DOHH2 (cell line): Measurements from ENCODE around the gene KCNG2.

Source experiments
- H3F3A ChIP-seq: fragments of 200-600 bp; sonication (generic), shearing (Covaris generic); 2 replicates; pipeline ENCODE4 v1.6.0; 2016; ENCODE audit warnings: antibody characterized with exemption, mild to moderate bottlenecking; ENCODE audit not compliant: control insufficient read depth, insufficient read depth
- H3K27ac ChIP-seq: fragments of 200-600 bp; sonication (generic); 2 replicates; pipeline ENCODE4 v1.5.1; 2014; ENCODE audit warnings: low read depth, mild to moderate bottlenecking, low read length, moderate library complexity
- H3K27me3 ChIP-seq: fragments of 200-600 bp; sonication (generic); 2 replicates; pipeline ENCODE4 v1.6.1; 2014; ENCODE audit warnings: mild to moderate bottlenecking, low read length, mixed read lengths; ENCODE audit not compliant: control insufficient read depth
- H3K36me3 ChIP-seq: fragments of 200-600 bp; sonication (generic); 2 replicates; pipeline ENCODE4 v1.6.1; 2014; ENCODE audit warnings: mild to moderate bottlenecking, low read length, moderate library complexity, mixed read lengths; ENCODE audit not compliant: control insufficient read depth
- H3K4me1 ChIP-seq: fragments of 200-600 bp; sonication (generic); 2 replicates; pipeline ENCODE4 v1.6.1; 2014; ENCODE audit warnings: mild to moderate bottlenecking, low read length, mixed read lengths; ENCODE audit not compliant: control insufficient read depth
- H3K4me2 ChIP-seq: fragments of 200-600 bp; sonication (generic); 2 replicates; pipeline ENCODE4 v1.6.0; 2014; ENCODE audit warnings: mild to moderate bottlenecking, low read length, moderate library complexity
- H3K4me3 ChIP-seq: fragments of 200-600 bp; sonication (generic); 2 replicates; pipeline ENCODE4 v1.5.1; 2014; ENCODE audit warnings: mild to moderate bottlenecking, low read length, mixed read lengths
- H3K79me2 ChIP-seq: fragments of 200-600 bp; sonication (generic); 2 replicates; pipeline ENCODE4 v1.6.1; 2014; ENCODE audit warnings: mild to moderate bottlenecking, low read length, mixed read lengths; ENCODE audit not compliant: control insufficient read depth
- H3K9me2 ChIP-seq: fragments of 200-600 bp; sonication (generic); replicated peaks from 2 replicates; pipeline ENCODE4 v1.6.1; 2014; ENCODE audit warnings: mild to moderate bottlenecking, low read length, mixed read lengths; ENCODE audit not compliant: control insufficient read depth
- H3K9me3 ChIP-seq: fragments of 200-600 bp; sonication (generic); 2 replicates; pipeline ENCODE4 v1.6.1; 2014; ENCODE audit warnings: antibody characterized with exemption, low read length, mixed read lengths; ENCODE audit not compliant: control insufficient read depth, insufficient read depth
- H4K20me1 ChIP-seq: fragments of 200-600 bp; sonication (generic); 2 replicates; pipeline ENCODE4 v1.6.0; 2014; ENCODE audit warnings: low read depth, mild to moderate bottlenecking, antibody characterized with exemption, low read length, moderate library complexity; ENCODE audit not compliant: control insufficient read depth, insufficient read depth
- CTCF ChIP-seq: fragments of 200-600 bp; sonication (generic); IDR thresholded peaks from one replicate; pipeline ENCODE4 v1.5.1; 2014; ENCODE audit warnings: antibody characterized with exemption, mild to moderate bottlenecking, low read depth, low read length; ENCODE audit not compliant: poor library complexity, severe bottlenecking
- EZH2phosphoT487 ChIP-seq: fragments of 200-600 bp; sonication (generic); IDR thresholded peaks from 2 replicates; pipeline ENCODE4 v1.6.1; 2017; ENCODE audit warnings: borderline replicate concordance, mild to moderate bottlenecking, antibody characterized with exemption, low read length, moderate library complexity, mixed read lengths

The KCNG2 gene

GRCh38 chr18:79948719-79949411 is 151.1 kb downstream of the KCNG2 start:
- no peaks in the 10 kb centered on the region for H3K9me3 ChIP-seq
- H3K36me3 ChIP-seq: peaks cover 30% of the 10 kb centered on the region
- H4K20me1 ChIP-seq: peaks cover 23% of the 10 kb centered on the region
- peaks cover 12% of the 10 kb centered on the region for H3F3A ChIP-seq
- peak overlapping the region; percentile 79 for H3K4me2 ChIP-seq
- H3K27me3 ChIP-seq: peaks cover 6% of the 10 kb centered on the region
- H3K27ac ChIP-seq: peak overlapping the region; percentile 92
- peaks cover 63% of the 10 kb centered on the region for H3K4me1 ChIP-seq
- peak overlapping the region; percentile 76 for H3K4me3 ChIP-seq
- peaks cover 70% of the 10 kb centered on the region for H3K79me2 ChIP-seq
- no peak for TF ChIP-seq EZH2phosphoT487
- TF ChIP-seq CTCF: no peak
- no peaks in the 10 kb centered on the region for H3K9me2 ChIP-seq
